Caco-2 (cell line): ENCODE results near the gene PACSIN1. TPM values are rescaled to one million over a fixed set of nuclear protein-coding genes. Genes with fewer than 3 reads are reported as not detected.

ENCODE experiments used
- BruUV-seq: library from RNA; stranded (reverse); fragments of 400-500 nt; replicated peaks from 2 replicates; lab custom pipeline; 2021; lab: Mats Ljungman, UMichigan
- CTCF ChIA-PET: fragments of 300-600 bp; sonication (Branson Sonifier 250); formaldehyde crosslinking; loops from one replicate; lab custom pipeline; 2022; ENCODE audit warnings: antibody characterized with exemption; lab: Charles Lee
- POLR2A ChIA-PET: fragments of 300-600 bp; sonication (Branson Sonifier 250); formaldehyde crosslinking; loops from one replicate; lab custom pipeline; 2022; ENCODE audit warnings: antibody characterized with exemption; lab: Charles Lee
- DNase-seq, 2 experiments: peaks; one replicate each; pipeline versions ENCODE4 v3.0.0 to v3.0.0-alpha.2; 2020 to 2022
- H3K27me3 ChIP-seq: replicated peaks from 2 replicates; pipeline ENCODE4 v1.6.0; 2011; ENCODE audit warnings: low read length; ENCODE audit not compliant: control insufficient read depth, insufficient read depth
- H3K36me3 ChIP-seq: 2 replicates; pipeline ENCODE4 v1.5.1; 2011; ENCODE audit warnings: low read length; ENCODE audit not compliant: control insufficient read depth, insufficient read depth
- H3K4me1 ChIP-seq: fragments of 250-450 bp; sonication (Bioruptor Pico); 2 replicates; pipeline ENCODE4 v1.5.1; 2020; ENCODE audit warnings: mild to moderate bottlenecking
- H3K4me3 ChIP-seq: 2 replicates; pipeline ENCODE4 v1.5.1; 2011; ENCODE audit warnings: low read depth, mild to moderate bottlenecking, control low read depth, low read length
- H3K9me3 ChIP-seq: fragments of 250-450 bp; sonication (Bioruptor Pico); 2 replicates; pipeline ENCODE4 v1.5.1; 2020; ENCODE audit warnings: mild to moderate bottlenecking, moderate library complexity
- H3K27ac Mint-ChIP-seq: one replicate; pipeline ENCODE4 v1.8.0; 2022; ENCODE audit warnings: mixed read lengths; ENCODE audit not compliant: unreplicated experiment
- H3K27me3 Mint-ChIP-seq: one replicate; pipeline ENCODE4 v1.8.0; 2022; ENCODE audit warnings: mixed read lengths; ENCODE audit not compliant: insufficient read depth, unreplicated experiment
- H3K36me3 Mint-ChIP-seq: one replicate; pipeline ENCODE4 v1.8.0; 2022; ENCODE audit warnings: mild to moderate bottlenecking, mixed read lengths; ENCODE audit not compliant: insufficient read depth, unreplicated experiment
- H3K4me1 Mint-ChIP-seq: one replicate; pipeline ENCODE4 v1.8.0; 2022; ENCODE audit warnings: low read depth, mixed read lengths; ENCODE audit not compliant: unreplicated experiment
- H3K4me3 Mint-ChIP-seq: one replicate; pipeline ENCODE4 v1.8.0; 2022; ENCODE audit warnings: mild to moderate bottlenecking, moderate library complexity, mixed read lengths; ENCODE audit not compliant: unreplicated experiment
- H3K9me3 Mint-ChIP-seq: one replicate; pipeline ENCODE4 v1.8.0; 2022; ENCODE audit warnings: mixed read lengths; ENCODE audit not compliant: unreplicated experiment
- CTCF ChIP-seq, 2 experiments: fragments of 200-600 bp in 1 of 2; IDR thresholded peaks; 1 replicate in 1 of 2; 2 replicates in 1 of 2; pipeline versions ENCODE4 v1.5.1 to v1.8.0; 2011 to 2022; ENCODE audit warnings: antibody characterized with exemption in 1 of 2, control low read depth in 1 of 2, inconsistent platforms in 1 of 2, low read depth in 1 of 2, low read length in 1 of 2, mild to moderate bottlenecking in 1 of 2, moderate library complexity in 1 of 2; ENCODE audit not compliant: insufficient read depth in 1 of 2, severe bottlenecking in 1 of 2, unreplicated experiment in 1 of 2
- intact Hi-C: fragments of 100-400 bp; cut with micrococcal nuclease; formaldehyde crosslinking; loops from one replicate; pipeline ENCODE4 v1.10.0; 2022; ENCODE audit not compliant: unreplicated experiment
- total RNA-seq: library from RNA; stranded (reverse); gene quantifications from 2 replicates; pipeline ENCODE4 v1.2.3, GENCODE V29; 2022

The PACSIN1 gene
- total RNA-seq, 1 experiment from 2014 or later, result 3.7 TPM

- Histone ChIP-seq H3K27me3 (no peaks in the 10 kb centered on the region), H3K36me3 (no peaks in the 10 kb centered on the region), H3K4me1 (no peaks in the 10 kb centered on the region), H3K9me3 (peaks cover 4% of the 10 kb centered on the region; the same call in 1 of the 2 replicates), H3K4me3 (no peak overlapping the region)
- no peak overlapping the region for H3K27ac Mint-ChIP-seq
- POLR2A ChIA-PET, result no interaction called here
- CTCF ChIA-PET, result interaction anchor here (0.6 to 0.7 kb wide), 2 partner anchors 171 to 207 kb away, joined by 4 to 6 read pairs; no protein-coding TSS in a partner anchor
- TF ChIP-seq CTCF (IDR thresholded peaks at IDR 0.05; ENCODE audit: insufficient read depth in 1 of 2, low read depth in 1 of 2, low read length in 1 of 2, severe bottlenecking in 1 of 2, unreplicated experiment in 1 of 2), result no peak
- no peak for DNase-seq
- no TSS peak for BruUV-seq
- no peaks in the 10 kb centered on the region for H3K27me3 Mint-ChIP-seq
- intact Hi-C loops, result no loop called here
- no peak overlapping the region for H3K4me3 Mint-ChIP-seq
- H3K36me3 Mint-ChIP-seq, result no peaks in the 10 kb centered on the region
- H3K4me1 Mint-ChIP-seq, result peaks cover 3% of the 10 kb centered on the region
- no peaks in the 10 kb centered on the region for H3K9me3 Mint-ChIP-seq
Observed at GRCh38 chr6:34496103-34496685, 30.3 kb downstream of the PACSIN1 start.

DNA sequence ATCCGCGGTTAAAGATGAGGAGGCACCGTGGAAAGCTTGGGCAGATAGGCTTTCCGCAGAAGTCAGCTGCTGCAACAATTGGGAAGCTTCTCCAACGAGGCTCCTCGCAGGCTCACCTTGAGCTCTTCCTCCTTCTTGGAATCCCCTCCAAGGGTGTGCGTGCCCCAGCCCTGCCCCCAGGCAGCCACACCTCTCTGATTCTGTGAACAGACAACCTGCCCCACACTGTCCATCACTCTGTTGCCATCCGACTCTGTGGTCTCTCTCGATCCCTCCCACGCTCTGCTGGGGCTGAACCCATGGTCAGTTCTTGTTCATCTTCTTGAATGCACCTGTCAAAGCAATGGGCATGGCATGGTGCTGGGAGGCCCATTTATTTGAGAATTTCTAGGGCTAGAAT, 31.5 kb downstream of the PACSIN1 start:
- POLR2A ChIA-PET, result no interaction called here
- no peak overlapping the region for H3K27ac Mint-ChIP-seq
- DNase-seq, result no peak

DNA sequence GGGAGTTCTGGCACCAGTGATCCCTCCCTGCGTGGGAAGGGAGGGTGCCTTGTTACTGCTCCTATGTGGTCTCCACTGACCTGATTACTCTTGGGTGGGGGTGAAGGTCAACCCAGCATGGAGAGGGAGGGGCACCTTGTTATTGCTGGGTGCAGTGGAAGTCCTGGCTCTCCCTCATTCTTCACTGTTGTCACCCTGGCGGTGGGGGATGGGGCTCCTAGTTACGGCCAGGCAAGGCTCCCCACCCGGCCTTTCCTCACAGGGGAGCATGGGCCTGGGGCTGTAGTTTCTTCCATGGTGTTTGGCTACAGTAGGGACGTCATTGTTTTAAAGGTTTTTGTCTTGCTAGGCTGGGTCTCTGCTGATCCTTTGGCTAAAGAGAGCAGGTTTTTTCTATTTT, 40.8 kb downstream of the PACSIN1 start:
- H3K36me3 Mint-ChIP-seq, result no peaks in the 10 kb centered on the region
- no peak overlapping the region for H3K4me3 ChIP-seq
- ChIA-PET CTCF (no interaction called here), POLR2A (no interaction called here)
- no peaks in the 10 kb centered on the region for H3K4me1 ChIP-seq
- peaks cover 5% of the 10 kb centered on the region for H3K4me1 Mint-ChIP-seq
- peaks cover 11% of the 10 kb centered on the region for H3K9me3 Mint-ChIP-seq
- no TSS peak for BruUV-seq
- H3K27me3 Mint-ChIP-seq, result no peaks in the 10 kb centered on the region
- no peak overlapping the region for H3K27ac Mint-ChIP-seq
- H3K27me3 ChIP-seq, result no peaks in the 10 kb centered on the region
- H3K9me3 ChIP-seq, result peaks cover 7% of the 10 kb centered on the region; the same call in 1 of the 2 replicates
- TF ChIP-seq CTCF (IDR thresholded peaks at IDR 0.05; ENCODE audit: insufficient read depth in 1 of 2, low read depth in 1 of 2, low read length in 1 of 2, severe bottlenecking in 1 of 2, unreplicated experiment in 1 of 2), result no peak
- intact Hi-C loops, result no loop called here
- H3K4me3 Mint-ChIP-seq, result no peak overlapping the region
- peak in 1 of 2 experiments; percentile 30 for DNase-seq
- no peaks in the 10 kb centered on the region for H3K36me3 ChIP-seq

More for the DNA sequence above, 31.5 kb downstream of the PACSIN1 start:
- no TSS peak for BruUV-seq
- no peak overlapping the region for H3K4me3 Mint-ChIP-seq
- H3K27me3 Mint-ChIP-seq, result no peaks in the 10 kb centered on the region
- H3K4me1 Mint-ChIP-seq, result no peaks in the 10 kb centered on the region
- no peaks in the 10 kb centered on the region for H3K9me3 Mint-ChIP-seq
- CTCF ChIA-PET, result no interaction called here
- intact Hi-C loops, result no loop called here
- Histone ChIP-seq H3K9me3 (peaks cover 4% of the 10 kb centered on the region; the same call in 1 of the 2 replicates), H3K4me1 (no peaks in the 10 kb centered on the region), H3K27me3 (no peaks in the 10 kb centered on the region), H3K36me3 (no peaks in the 10 kb centered on the region), H3K4me3 (no peak overlapping the region)
- no peaks in the 10 kb centered on the region for H3K36me3 Mint-ChIP-seq
- no peak for TF ChIP-seq CTCF (IDR thresholded peaks at IDR 0.05; ENCODE audit: insufficient read depth in 1 of 2, low read depth in 1 of 2, low read length in 1 of 2, severe bottlenecking in 1 of 2, unreplicated experiment in 1 of 2)
